ENCODE results near the gene CDC20.

Gene CDC20

GRCh38 chr1:43359696-43360095 is 915 bp downstream of the CDC20 start:
- H3K36me3 ChIP-seq (ENCODE audit: insufficient read depth, low read length): peaks cover 54% of the 10 kb centered on the region
- DNase-seq (ENCODE audit: low read depth, low spot score): no peak
- H3K27ac ChIP-seq: no peak overlapping the region
- H3K4me3 ChIP-seq: peak overlapping the region; percentile 98
- TF ChIP-seq EZH2 (IDR thresholded peaks at IDR 0.05): no peak
- TF ChIP-seq FOXP2 (optimal IDR thresholded peaks at IDR 0.05; ENCODE audit: control extremely low read depth, extremely low read length, insufficient read depth): no peak
- TF ChIP-seq POLR2AphosphoS5 (IDR thresholded peaks at IDR 0.05; ENCODE audit: borderline replicate concordance, low read depth, low read length): no peak
- peak overlapping the region; percentile 84 for H3K9ac ChIP-seq (ENCODE audit: insufficient read length)
- H3K9me3 ChIP-seq (ENCODE audit: low read depth, low read length): no peaks in the 10 kb centered on the region

- TF ChIP-seq EZH2 (IDR thresholded peaks at IDR 0.05): no peak
- no peak for TF ChIP-seq POLR2AphosphoS5 (IDR thresholded peaks at IDR 0.05; ENCODE audit: borderline replicate concordance, low read depth, low read length)
- TF ChIP-seq FOXP2 (optimal IDR thresholded peaks at IDR 0.05; ENCODE audit: control extremely low read depth, extremely low read length, insufficient read depth): no peak
- H3K36me3 ChIP-seq (ENCODE audit: insufficient read depth, low read length): peaks cover 57% of the 10 kb centered on the region
- no peak for DNase-seq (ENCODE audit: low read depth, low spot score)
- peak overlapping the region; percentile 84 for H3K9ac ChIP-seq (ENCODE audit: insufficient read length)
- no peaks in the 10 kb centered on the region for H3K9me3 ChIP-seq (ENCODE audit: low read depth, low read length)
- peak overlapping the region; percentile 98 for H3K4me3 ChIP-seq
- no peak overlapping the region for H3K27ac ChIP-seq
Measured at GRCh38 chr1:43360616-43361015, 1.8 kb downstream of the CDC20 start.

GRCh38 chr1:43363283-43363934 is 4.6 kb downstream of the CDC20 start:
- Histone ChIP-seq H3K9ac (ENCODE audit: insufficient read length) (no peak overlapping the region), H3K9me3 (ENCODE audit: low read depth, low read length) (no peaks in the 10 kb centered on the region), H3K36me3 (ENCODE audit: insufficient read depth, low read length) (peaks cover 57% of the 10 kb centered on the region), H3K4me3 (no peak overlapping the region), H3K27ac (peak overlapping the region; percentile 36; the same call in 1 of the 2 replicates)
- no peak for DNase-seq (ENCODE audit: low read depth, low spot score)
- TF ChIP-seq FOXP2 (optimal IDR thresholded peaks at IDR 0.05; ENCODE audit: control extremely low read depth, extremely low read length, insufficient read depth): no peak
- peak; percentile 56; the same call in 1 of the 2 replicates for TF ChIP-seq POLR2AphosphoS5 (IDR thresholded peaks at IDR 0.05; ENCODE audit: borderline replicate concordance, low read depth, low read length)

DNA sequence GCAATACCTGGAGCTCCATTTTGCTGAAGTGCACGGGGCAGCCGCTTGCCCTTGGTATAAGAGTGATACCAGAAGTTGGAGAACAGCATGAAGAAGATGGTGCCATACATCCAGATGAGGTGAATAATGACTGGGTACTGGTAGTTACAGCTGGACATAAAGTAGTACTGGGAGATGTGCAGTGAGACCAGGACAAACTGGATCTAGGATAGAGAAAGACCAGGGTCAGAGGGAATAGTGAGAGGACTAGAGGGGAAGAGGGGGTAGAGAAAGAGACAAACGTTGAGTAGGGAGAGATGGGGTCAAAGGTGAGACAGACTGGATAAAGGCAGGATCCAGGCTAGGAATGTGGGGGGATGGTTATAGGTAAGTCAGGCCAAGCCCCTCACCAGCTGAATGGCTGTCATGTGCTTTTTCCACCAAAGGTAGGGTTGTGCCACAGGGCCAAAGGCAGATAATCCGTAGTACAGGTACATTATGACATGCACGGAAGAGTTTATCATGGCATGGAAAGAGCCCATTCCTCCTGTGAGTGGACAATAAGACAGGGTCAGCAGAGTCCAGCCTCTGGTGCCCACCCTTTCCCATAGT is 5.2 kb downstream of the CDC20 start:
- H3K9ac ChIP-seq (ENCODE audit: insufficient read length): no peak overlapping the region
- no peak overlapping the region for H3K4me3 ChIP-seq

GRCh38 chr1:43365678-43366077 is 6.9 kb downstream of the CDC20 start:
- H3K4me3 ChIP-seq: no peak overlapping the region
- 0 out of 2 replicates have a peak overlapping the region, but pooled peaks have one; percentile 35 for H3K27ac ChIP-seq
- TF ChIP-seq POLR2AphosphoS5 (IDR thresholded peaks at IDR 0.05; ENCODE audit: borderline replicate concordance, low read depth, low read length): no peak
- no peak for TF ChIP-seq FOXP2 (optimal IDR thresholded peaks at IDR 0.05; ENCODE audit: control extremely low read depth, extremely low read length, insufficient read depth)
- no peak for TF ChIP-seq EZH2 (IDR thresholded peaks at IDR 0.05)
- DNase-seq (ENCODE audit: low read depth, low spot score): no peak
- H3K36me3 ChIP-seq (ENCODE audit: insufficient read depth, low read length): peaks cover 43% of the 10 kb centered on the region
- H3K9ac ChIP-seq (ENCODE audit: insufficient read length): no peak overlapping the region
- H3K9me3 ChIP-seq (ENCODE audit: low read depth, low read length): no peaks in the 10 kb centered on the region

More for the DNA sequence above, 5.2 kb downstream of the CDC20 start:
- H3K9me3 ChIP-seq (ENCODE audit: low read depth, low read length): no peaks in the 10 kb centered on the region
- H3K27ac ChIP-seq: no peak overlapping the region
- TF ChIP-seq FOXP2 (optimal IDR thresholded peaks at IDR 0.05; ENCODE audit: control extremely low read depth, extremely low read length, insufficient read depth) (no peak), EZH2 (IDR thresholded peaks at IDR 0.05) (no peak), POLR2AphosphoS5 (IDR thresholded peaks at IDR 0.05; ENCODE audit: borderline replicate concordance, low read depth, low read length) (no peak)
- H3K36me3 ChIP-seq (ENCODE audit: insufficient read depth, low read length): peaks cover 57% of the 10 kb centered on the region
- no peak for DNase-seq (ENCODE audit: low read depth, low spot score)

DNA sequence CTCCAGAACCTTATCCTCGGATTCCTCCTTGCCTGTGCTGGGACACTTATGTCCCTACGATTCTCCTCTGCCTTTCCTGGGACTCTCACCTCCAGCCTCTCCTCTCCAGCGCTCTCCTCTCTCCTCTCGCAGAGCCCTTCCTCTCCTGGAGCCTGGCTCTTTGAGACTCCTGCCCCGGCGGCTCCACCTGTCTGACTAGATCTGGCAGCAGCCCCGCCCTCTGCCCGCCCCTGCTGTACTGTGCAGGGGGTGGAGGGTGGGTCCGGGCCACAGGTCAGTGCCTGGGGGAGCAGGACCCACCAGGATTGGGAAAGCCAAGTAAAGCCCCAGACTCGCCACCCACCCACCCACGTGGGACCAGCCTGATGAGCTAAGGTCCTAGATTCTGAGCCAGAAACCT is 7.4 kb downstream of the CDC20 start:
- 0 out of 2 replicates have a peak overlapping the region, but pooled peaks have one; percentile 35 for H3K27ac ChIP-seq

DNA sequence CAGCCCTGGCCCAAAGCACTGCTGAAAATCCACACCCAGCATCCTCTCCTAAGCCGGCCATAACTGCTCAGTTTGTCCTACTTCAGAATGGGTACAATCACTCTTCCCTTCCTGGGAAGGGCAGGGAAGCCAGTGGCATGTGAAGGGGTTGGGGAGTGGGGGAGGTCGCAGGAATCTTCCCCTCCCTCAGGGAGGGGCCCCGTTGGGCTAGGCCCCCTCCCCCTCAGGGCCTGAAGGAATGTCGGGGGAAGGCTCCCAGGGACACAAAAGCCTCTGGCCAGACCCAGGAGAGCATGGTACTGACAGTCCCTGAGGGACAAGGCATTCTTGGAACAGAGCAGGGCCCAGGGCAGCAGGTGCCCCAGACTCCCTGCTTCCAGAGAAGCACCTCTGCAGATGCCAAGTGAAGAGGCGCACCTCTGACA is 7.8 kb downstream of the CDC20 start:
- no peak for DNase-seq (ENCODE audit: low read depth, low spot score)
- Histone ChIP-seq H3K36me3 (ENCODE audit: insufficient read depth, low read length) (peaks cover 34% of the 10 kb centered on the region), H3K27ac (no peak overlapping the region)

More for the DNA sequence above, 7.4 kb downstream of the CDC20 start:
- Histone ChIP-seq H3K4me3 (no peak overlapping the region), H3K9ac (ENCODE audit: insufficient read length) (no peak overlapping the region), H3K36me3 (ENCODE audit: insufficient read depth, low read length) (peaks cover 38% of the 10 kb centered on the region), H3K9me3 (ENCODE audit: low read depth, low read length) (no peaks in the 10 kb centered on the region)
- TF ChIP-seq FOXP2 (optimal IDR thresholded peaks at IDR 0.05; ENCODE audit: control extremely low read depth, extremely low read length, insufficient read depth) (no peak), EZH2 (IDR thresholded peaks at IDR 0.05) (no peak), POLR2AphosphoS5 (IDR thresholded peaks at IDR 0.05; ENCODE audit: borderline replicate concordance, low read depth, low read length) (no peak)
- no peak for DNase-seq (ENCODE audit: low read depth, low spot score)

GRCh38 chr1:43367026-43367903 is 8.5 kb downstream of the CDC20 start:
- H3K36me3 ChIP-seq (ENCODE audit: insufficient read depth, low read length): peaks cover 27% of the 10 kb centered on the region
- TF ChIP-seq EZH2 (IDR thresholded peaks at IDR 0.05): no peak
- no peak for TF ChIP-seq POLR2AphosphoS5 (IDR thresholded peaks at IDR 0.05; ENCODE audit: borderline replicate concordance, low read depth, low read length)
- TF ChIP-seq FOXP2 (optimal IDR thresholded peaks at IDR 0.05; ENCODE audit: control extremely low read depth, extremely low read length, insufficient read depth): no peak
- H3K9ac ChIP-seq (ENCODE audit: insufficient read length): peak overlapping the region; percentile 63
- no peak overlapping the region for H3K27ac ChIP-seq
- no peaks in the 10 kb centered on the region for H3K9me3 ChIP-seq (ENCODE audit: low read depth, low read length)
- peak overlapping the region; percentile 95 for H3K4me3 ChIP-seq
- no peak for DNase-seq (ENCODE audit: low read depth, low spot score)

More for the DNA sequence above, 7.8 kb downstream of the CDC20 start:
- TF ChIP-seq FOXP2 (optimal IDR thresholded peaks at IDR 0.05; ENCODE audit: control extremely low read depth, extremely low read length, insufficient read depth) (no peak), EZH2 (IDR thresholded peaks at IDR 0.05) (no peak), POLR2AphosphoS5 (IDR thresholded peaks at IDR 0.05; ENCODE audit: borderline replicate concordance, low read depth, low read length) (no peak)
- H3K9ac ChIP-seq (ENCODE audit: insufficient read length): no peak overlapping the region
- peak overlapping the region; percentile 95 for H3K4me3 ChIP-seq
- no peaks in the 10 kb centered on the region for H3K9me3 ChIP-seq (ENCODE audit: low read depth, low read length)
